HCT116 (cell line): Measurements from ENCODE around the gene GFOD1. TPM values are rescaled to one million over a fixed set of nuclear protein-coding genes. Genes with fewer than 3 reads are reported as not detected.

Experiments used
- ATAC-seq: fragments of 200-7000 bp; cut with Tn5 transposase; 2 replicates; pipeline ENCODE4 v1.9.1; 2020; ENCODE audit warnings: mild to moderate bottlenecking, moderate library complexity
- BruUV-seq: library from RNA; stranded (reverse); fragments of 400-500 nt; replicated peaks from 2 replicates; lab custom pipeline; 2021; lab: Mats Ljungman, UMichigan
- CTCF ChIA-PET: fragments of 300-600 bp; sonication (Branson Sonifier 250); formaldehyde crosslinking; loops from one replicate; lab custom pipeline; 2021; ENCODE audit warnings: antibody characterized with exemption; lab: Charles Lee
- POLR2A ChIA-PET: fragments of 300-600, 350-600 bp; sonication (Branson Sonifier 250); formaldehyde crosslinking; loops from one replicate; lab custom pipeline; 2021; ENCODE audit warnings: antibody characterized with exemption; lab: Charles Lee
- RAD21 ChIA-PET, 2 experiments: fragments of 300-600 bp; sonication (Branson Sonifier 250); formaldehyde crosslinking; loops; one replicate each; lab custom pipeline; 2023; ENCODE audit warnings: low total read pairs in 2 of 2; ENCODE audit not compliant: uncharacterized antibody in 2 of 2, unreplicated experiment in 2 of 2, low non-redundant PET in 1 of 2; lab: Charles Lee
- DNase-seq: peaks from one replicate; pipeline ENCODE4 v3.0.0-alpha.2; 2010; ENCODE audit warnings: low read depth, low spot score
- H2AFZ ChIP-seq: fragments of 200-600 bp; shearing (Covaris generic), sonication (generic); 2 replicates; pipeline ENCODE4 v1.6.1; 2017; ENCODE audit warnings: low read depth, mixed run types, mixed read lengths, antibody characterized with exemption, low read length; ENCODE audit not compliant: poor library complexity, severe bottlenecking
- H3K27ac ChIP-seq: 2 replicates; pipeline ENCODE4 v1.5.1; 2012; ENCODE audit warnings: low read depth, low read length
- H3K27me3 ChIP-seq: fragments of 200-600 bp; sonication (generic); 2 replicates; pipeline ENCODE4 v1.6.1; 2016; ENCODE audit warnings: mixed run types, low read length, mixed read lengths; ENCODE audit not compliant: insufficient read depth
- H3K36me3 ChIP-seq, 2 experiments: fragments of 200-500 bp in 1 of 2; fragments of 200-600 bp in 1 of 2; sonication (Bioruptor generic) in 1 of 2; sonication (generic) in 1 of 2; 2 replicates each; pipeline versions ENCODE4 v1.5.1 to v1.6.1; 2014 to 2016; ENCODE audit warnings: low read length in 2 of 2, inconsistent platforms in 1 of 2, mixed read lengths in 1 of 2, mixed run types in 1 of 2; ENCODE audit not compliant: insufficient read depth in 2 of 2, control insufficient read depth in 1 of 2
- H3K4me1 ChIP-seq, 2 experiments: fragments of 200-600 bp in 1 of 2; sonication (generic) in 1 of 2; 2 replicates each; pipeline versions ENCODE4 v1.5.1 to v1.6.1; 2012 to 2017; ENCODE audit warnings: low read length in 2 of 2, inconsistent platforms in 1 of 2, mild to moderate bottlenecking in 1 of 2, mixed read lengths in 1 of 2, mixed run types in 1 of 2, moderate library complexity in 1 of 2; ENCODE audit not compliant: insufficient read depth in 2 of 2, control insufficient read depth in 1 of 2
- H3K4me2 ChIP-seq: fragments of 200-600 bp; sonication (generic); 2 replicates; pipeline ENCODE4 v1.6.1; 2017; ENCODE audit warnings: mixed run types, low read length, mixed read lengths
- H3K4me3 ChIP-seq, 2 experiments: fragments of 200-600 bp in 1 of 2; sonication (generic) in 1 of 2; replicated peaks in 1 of 2; 2 replicates each; pipeline ENCODE4 v1.5.1; 2011 to 2016; ENCODE audit warnings: low read length in 2 of 2, control low read depth in 1 of 2, low read depth in 1 of 2, mild to moderate bottlenecking in 1 of 2, mixed read lengths in 1 of 2, mixed run types in 1 of 2
- H3K79me2 ChIP-seq: fragments of 200-600 bp; sonication (generic); 2 replicates; pipeline ENCODE4 v1.6.1; 2017; ENCODE audit warnings: mild to moderate bottlenecking, mixed run types, low read length, moderate library complexity, mixed read lengths; ENCODE audit not compliant: insufficient read depth
- H3K9ac ChIP-seq: fragments of 200-600 bp; sonication (generic); 2 replicates; pipeline ENCODE4 v1.6.1; 2016; ENCODE audit warnings: low read length, mixed read lengths
- H3K9me2 ChIP-seq: fragments of 200-600 bp; sonication (generic), shearing (Covaris generic); 2 replicates; pipeline ENCODE4 v1.6.1; 2017; ENCODE audit warnings: mixed run types, mild to moderate bottlenecking, moderate library complexity; ENCODE audit not compliant: insufficient read depth
- H3K9me3 ChIP-seq, 2 experiments: fragments of 200-500 bp in 1 of 2; fragments of 200-600 bp in 1 of 2; sonication (Bioruptor generic) in 1 of 2; sonication (generic) in 1 of 2; 2 replicates each; pipeline ENCODE4 v1.6.1; 2014 to 2017; ENCODE audit warnings: low read length in 2 of 2, mixed read lengths in 2 of 2, inconsistent platforms in 1 of 2, low read depth in 1 of 2, mild to moderate bottlenecking in 1 of 2, mixed run types in 1 of 2, moderate library complexity in 1 of 2; ENCODE audit not compliant: control insufficient read depth in 1 of 2, insufficient read depth in 1 of 2
- H4K20me1 ChIP-seq: fragments of 200-600 bp; sonication (generic), shearing (Covaris generic); 2 replicates; pipeline ENCODE4 v1.6.1; 2017; ENCODE audit warnings: mixed run types, mild to moderate bottlenecking, moderate library complexity; ENCODE audit not compliant: insufficient read depth
- CBX3 ChIP-seq: IDR thresholded peaks from 2 replicates; pipeline ENCODE4 v1.6.1; 2012; ENCODE audit warnings: low read depth
- CEBPB ChIP-seq: IDR thresholded peaks from 2 replicates; pipeline ENCODE4 v1.6.1; 2012; ENCODE audit warnings: low read depth
- EGR1 ChIP-seq: IDR thresholded peaks from 2 replicates; pipeline ENCODE4 v1.6.1; 2012; ENCODE audit warnings: low read depth
- EZH2 ChIP-seq: fragments of 200-600 bp; sonication (generic); IDR thresholded peaks from 2 replicates; pipeline ENCODE4 v1.6.1; 2017; ENCODE audit warnings: antibody characterized with exemption, mixed run types
- FOSL1 ChIP-seq: IDR thresholded peaks from 2 replicates; pipeline ENCODE4 v1.6.1; 2012; ENCODE audit warnings: low read depth
- JUND ChIP-seq: IDR thresholded peaks from 2 replicates; pipeline ENCODE4 v1.6.1; 2012
- MAX ChIP-seq: IDR thresholded peaks from 2 replicates; pipeline ENCODE4 v1.6.1; 2012
- POLR2AphosphoS5 ChIP-seq: IDR thresholded peaks from 2 replicates; pipeline ENCODE4 v1.6.1; 2011; ENCODE audit warnings: mild to moderate bottlenecking, low read depth, low read length, moderate library complexity
- REST ChIP-seq: IDR thresholded peaks from 2 replicates; pipeline ENCODE4 v1.6.1; 2012; ENCODE audit warnings: low read depth
- SIN3A ChIP-seq: IDR thresholded peaks from 2 replicates; pipeline ENCODE4 v1.6.1; 2012; ENCODE audit warnings: low read depth
- SP1 ChIP-seq: IDR thresholded peaks from 2 replicates; pipeline ENCODE4 v1.6.1; 2012; ENCODE audit warnings: low read depth
- TCF7L2 ChIP-seq: IDR thresholded peaks from 2 replicates; pipeline ENCODE4 v1.7.0; 2011; ENCODE audit warnings: borderline replicate concordance, inconsistent platforms; ENCODE audit not compliant: insufficient read depth, insufficient read length; ENCODE audit errors: extremely low read depth
- ZBTB33 ChIP-seq: IDR thresholded peaks from 2 replicates; pipeline ENCODE4 v1.6.1; 2011; ENCODE audit warnings: mild to moderate bottlenecking, low read length, moderate library complexity; ENCODE audit not compliant: insufficient replicate concordance; ENCODE audit errors: extremely low read depth
- ZFX ChIP-seq: fragments of 450-650 bp; IDR thresholded peaks from 2 replicates; pipeline ENCODE4 v1.6.1; 2017
- ZNF274 ChIP-seq: fragments of 200-500 bp; sonication (Bioruptor generic); IDR thresholded peaks from 2 replicates; pipeline ENCODE4 v1.6.1; 2014; ENCODE audit warnings: mild to moderate bottlenecking, low read depth, low read length, inconsistent platforms
- intact Hi-C: fragments of 100-400 bp; cut with micrococcal nuclease; formaldehyde crosslinking; loops from 2 replicates; pipeline ENCODE4 v1.10.0; 2022
- total RNA-seq: library from RNA; stranded (reverse); gene quantifications from one replicate; pipeline ENCODE4 v1.2.1, GENCODE V29; 2021; ENCODE audit not compliant: unreplicated experiment

The GFOD1 gene
- total RNA-seq, 1 experiment from 2014 or later, result 3.8 TPM

- no peak overlapping the region for H3K4me2 ChIP-seq
- CTCF ChIA-PET, result no interaction called here
- H3K27ac ChIP-seq, result no peak overlapping the region
Measured at GRCh38 chr6:13444604-13445003, 42.8 kb downstream of the GFOD1 start.

More at GRCh38 chr6:13444604-13445003, 42.8 kb downstream of the GFOD1 start:
- Histone ChIP-seq H2AFZ (no peak overlapping the region), H3K4me3 (no peak overlapping the region), H3K79me2 (no peaks in the 10 kb centered on the region), H3K9ac (no peak overlapping the region), H4K20me1 (no peaks in the 10 kb centered on the region), H3K4me1 (no peaks in the 10 kb centered on the region), H3K27me3 (no peaks in the 10 kb centered on the region), H3K9me2 (no peaks in the 10 kb centered on the region), H3K9me3 (no peaks in the 10 kb centered on the region), H3K36me3 (no peaks in the 10 kb centered on the region)
- BruUV-seq, result no TSS peak
- no peak for ATAC-seq
- RAD21 ChIA-PET, result no interaction called here
- POLR2A ChIA-PET, result no interaction called here
- TF ChIP-seq MAX, result no peak
- no peak for TF ChIP-seq SP1
- no peak for TF ChIP-seq ZFX
- no peak for TF ChIP-seq SIN3A
- TF ChIP-seq EZH2, result no peak
- TF ChIP-seq TCF7L2, result no peak
- no peak for TF ChIP-seq ZNF274
- TF ChIP-seq CEBPB, result no peak
- no peak for TF ChIP-seq REST
- no peak for TF ChIP-seq ZBTB33
- TF ChIP-seq POLR2AphosphoS5, result no peak
- TF ChIP-seq JUND, result no peak
- no peak for TF ChIP-seq FOSL1
- no peak for TF ChIP-seq EGR1
- no peak for TF ChIP-seq CBX3
- intact Hi-C loops, result no loop called here
- DNase-seq, result no peak
